ENCODE data around the gene CHID1. TPM values are rescaled to one million over a fixed set of nuclear protein-coding genes. Genes with fewer than 3 reads are reported as not detected.
A peak's percentile ranks its signal among the peaks of the same experiment; 100 is the strongest.

CHID1 gene
- total and polyA plus RNA-seq, 9 of the 15 experiments (the other 6 are each of a cell fraction or from before 2014, with no cell fraction given): 15.1 to 108 (median 39.8) TPM

DNA sequence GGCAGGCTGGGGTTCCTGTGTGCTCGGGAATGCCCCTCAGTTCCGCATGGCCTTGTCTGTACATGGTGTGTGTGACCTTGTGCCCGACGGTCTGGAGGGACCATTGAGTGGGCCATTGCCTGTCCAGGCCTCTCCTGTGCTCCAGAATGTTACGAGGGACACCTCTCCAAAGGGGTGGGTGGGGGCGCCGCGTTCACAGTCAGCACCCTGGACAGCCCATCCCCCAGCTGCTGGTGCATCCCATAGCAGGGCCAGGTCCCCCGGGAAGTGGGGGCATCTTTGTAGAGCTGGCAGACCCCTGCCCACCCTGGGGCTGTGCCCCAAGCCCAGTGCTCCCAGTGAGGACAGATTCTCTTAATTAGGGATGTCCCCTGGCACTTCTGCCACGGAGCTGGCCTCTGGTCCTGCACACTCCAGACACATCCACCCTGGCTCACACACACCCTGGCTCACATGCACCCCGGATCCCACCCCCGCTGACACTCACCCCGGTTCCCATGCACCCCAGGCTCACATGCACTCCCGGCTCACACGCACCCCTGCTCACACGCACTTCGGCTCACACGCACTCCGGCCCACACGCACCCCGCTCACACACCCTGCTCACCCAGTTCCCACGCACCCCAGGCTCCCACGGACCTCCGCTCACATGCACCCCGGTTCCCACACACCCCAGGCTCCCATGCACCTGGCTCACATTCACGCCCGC, 52.4 kb downstream of the CHID1 start:
- H3K27ac ChIP-seq (ENCODE audit: extremely low read depth, low read depth, low read length): no peak overlapping the region
- H3K4me3 ChIP-seq: no peak overlapping the region
- H3K9me1 ChIP-seq (ENCODE audit: control insufficient read depth, insufficient read depth, low read length): peaks cover 5% of the 10 kb centered on the region
- H4K20me1 ChIP-seq (replicated peaks; ENCODE audit: control insufficient read depth, insufficient read depth, low read length): peaks cover 14% of the 10 kb centered on the region
- H3K27me3 ChIP-seq (ENCODE audit: control insufficient read depth in 2 of 2, insufficient read depth in 2 of 2, low read length in 2 of 2): no peaks in the 10 kb centered on the region
- BruUV-seq (replicated peaks): no TSS peak
- peaks cover 14 to 93% of the 10 kb centered on the region in 2 experiments for H3K4me1 ChIP-seq (replicated peaks in 1 of 2; ENCODE audit: control insufficient read depth in 2 of 2, insufficient read depth in 2 of 2, low read length in 2 of 2)
- ATAC-seq: no peak
- H3K79me2 ChIP-seq (ENCODE audit: control insufficient read depth, insufficient read depth, low read length): no peaks in the 10 kb centered on the region
- no peak for FAIRE-seq
- POLR2A ChIA-PET: interaction anchor here (0.7 kb wide), 1 partner anchor 18 kb away, joined by 3 read pairs; no protein-coding TSS in a partner anchor
- no peaks in the 10 kb centered on the region for H3K36me3 ChIP-seq (ENCODE audit: control insufficient read depth, insufficient read depth, low read length)
- WGBS (ENCODE audit: insufficient coverage, low coverage, missing lambda C conversion rate): 80% methylated on average over 23 of the region's 27 CpGs
- in situ Hi-C loops (cut with MboI): no loop called here
- H3K4me2 ChIP-seq (ENCODE audit: insufficient read depth, low read length): no peak overlapping the region
- H3K9ac ChIP-seq (ENCODE audit: insufficient read depth in 1 of 2, low read depth in 2 of 2, low read length in 2 of 2): no peak overlapping the region; a peak in 1 of 4 replicates
- CTCF ChIA-PET (ENCODE audit: low intra/inter-chr PET ratio): no interaction called here
- DNase-seq (ENCODE audit: extremely low read depth in 1 of 4, low spot score in 3 of 4): no peak
- no peaks in the 10 kb centered on the region for H3K9me3 ChIP-seq (replicated peaks; ENCODE audit: control insufficient read depth, insufficient read depth, low read depth, low read length)
- no peak overlapping the region for H2AFZ ChIP-seq (ENCODE audit: low read depth, low read length)
- intact Hi-C loops (cut with micrococcal nuclease): no loop called here
- no peak for TF ChIP-seq MAFF (IDR thresholded peaks at IDR 0.05; ENCODE audit: low read length)
- TF ChIP-seq MECOM (CRISPR knock-in tag; IDR thresholded peaks at IDR 0.05): no peak
- no peak for TF ChIP-seq POLR2H (tag; IDR thresholded peaks at IDR 0.05; ENCODE audit: low read depth)
- TF ChIP-seq, protein P1, sequence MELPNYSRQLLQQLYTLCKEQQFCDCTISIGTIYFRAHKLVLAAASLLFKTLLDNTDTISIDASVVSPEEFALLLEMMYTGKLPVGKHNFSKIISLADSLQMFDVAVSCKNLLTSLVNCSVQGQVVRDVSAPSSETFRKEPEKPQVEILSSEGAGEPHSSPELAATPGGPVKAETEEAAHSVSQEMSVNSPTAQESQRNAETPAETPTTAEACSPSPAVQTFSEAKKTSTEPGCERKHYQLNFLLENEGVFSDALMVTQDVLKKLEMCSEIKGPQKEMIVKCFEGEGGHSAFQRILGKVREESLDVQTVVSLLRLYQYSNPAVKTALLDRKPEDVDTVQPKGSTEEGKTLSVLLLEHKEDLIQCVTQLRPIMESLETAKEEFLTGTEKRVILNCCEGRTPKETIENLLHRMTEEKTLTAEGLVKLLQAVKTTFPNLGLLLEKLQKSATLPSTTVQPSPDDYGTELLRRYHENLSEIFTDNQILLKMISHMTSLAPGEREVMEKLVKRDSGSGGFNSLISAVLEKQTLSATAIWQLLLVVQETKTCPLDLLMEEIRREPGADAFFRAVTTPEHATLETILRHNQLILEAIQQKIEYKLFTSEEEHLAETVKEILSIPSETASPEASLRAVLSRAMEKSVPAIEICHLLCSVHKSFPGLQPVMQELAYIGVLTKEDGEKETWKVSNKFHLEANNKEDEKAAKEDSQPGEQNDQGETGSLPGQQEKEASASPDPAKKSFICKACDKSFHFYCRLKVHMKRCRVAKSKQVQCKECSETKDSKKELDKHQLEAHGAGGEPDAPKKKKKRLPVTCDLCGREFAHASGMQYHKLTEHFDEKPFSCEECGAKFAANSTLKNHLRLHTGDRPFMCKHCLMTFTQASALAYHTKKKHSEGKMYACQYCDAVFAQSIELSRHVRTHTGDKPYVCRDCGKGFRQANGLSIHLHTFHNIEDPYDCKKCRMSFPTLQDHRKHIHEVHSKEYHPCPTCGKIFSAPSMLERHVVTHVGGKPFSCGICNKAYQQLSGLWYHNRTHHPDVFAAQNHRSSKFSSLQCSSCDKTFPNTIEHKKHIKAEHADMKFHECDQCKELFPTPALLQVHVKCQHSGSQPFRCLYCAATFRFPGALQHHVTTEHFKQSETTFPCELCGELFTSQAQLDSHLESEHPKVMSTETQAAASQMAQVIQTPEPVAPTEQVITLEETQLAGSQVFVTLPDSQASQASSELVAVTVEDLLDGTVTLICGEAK (IDR thresholded peaks at IDR 0.05): no peak
- TF ChIP-seq, protein P1 (CRISPR knock-in tag; IDR thresholded peaks at IDR 0.05): no peak
- no peak for TF ChIP-seq RAD21 (CRISPR knock-in tag; conservative IDR thresholded peaks at IDR 0.05 in 1 of 2, IDR thresholded peaks at IDR 0.05 in 1 of 2)
- no peak for TF ChIP-seq HNRNPH1 (optimal IDR thresholded peaks at IDR 0.05; ENCODE audit: low read depth, low read length)
- TF ChIP-seq CTBP1 (IDR thresholded peaks at IDR 0.05; ENCODE audit: borderline replicate concordance): no peak
- no peak for TF ChIP-seq TFAP4 (CRISPR knock-in tag; IDR thresholded peaks at IDR 0.05; ENCODE audit: borderline replicate concordance)
- TF ChIP-seq STAT5A (IDR thresholded peaks at IDR 0.05; ENCODE audit: borderline replicate concordance, low read length): peak; percentile 7; the same call in 1 of the 2 replicates
